Measurements from ENCODE around the gene EPN2.

Gene EPN2

GRCh38 chr17:19311016-19311415 is 73.8 kb downstream of the EPN2 start:
- ATAC-seq (replicated peaks), result no peak
- no peak for DNase-seq
- Mint-ChIP-seq H3K9me3 (no peaks in the 10 kb centered on the region), H3K27me3 (peaks cover 17 to 23% of the 10 kb centered on the region in 2 donors), H3K36me3 (peaks cover 18 to 37% of the 10 kb centered on the region in 2 donors), H3K4me1 (peaks cover 22 to 24% of the 10 kb centered on the region in 2 donors), H3K27ac (no peak overlapping the region), H3K4me3 (no peak overlapping the region)

GRCh38 chr17:19311421-19312215 is 74.5 kb downstream of the EPN2 start:
- Mint-ChIP-seq H3K27ac (no peak overlapping the region), H3K36me3 (peaks cover 18 to 37% of the 10 kb centered on the region in 2 donors), H3K4me1 (peaks cover 16 to 18% of the 10 kb centered on the region in 2 donors), H3K4me3 (no peak overlapping the region), H3K9me3 (no peaks in the 10 kb centered on the region), H3K27me3 (peaks cover 17 to 23% of the 10 kb centered on the region in 2 donors)
- no peak for DNase-seq
- ATAC-seq (replicated peaks), result no peak

GRCh38 chr17:19312406-19312805 is 75.2 kb downstream of the EPN2 start:
- ATAC-seq (replicated peaks) (no peak), DNase-seq (no peak)
- no peak overlapping the region for H3K27ac Mint-ChIP-seq
- H3K4me1 Mint-ChIP-seq, result peaks cover 13 to 14% of the 10 kb centered on the region in 2 donors
- H3K4me3 Mint-ChIP-seq, result no peak overlapping the region
- no peaks in the 10 kb centered on the region for H3K9me3 Mint-ChIP-seq
- peaks cover 17 to 24% of the 10 kb centered on the region in 2 donors for H3K27me3 Mint-ChIP-seq
- peaks cover 19 to 37% of the 10 kb centered on the region in 2 donors for H3K36me3 Mint-ChIP-seq

DNA sequence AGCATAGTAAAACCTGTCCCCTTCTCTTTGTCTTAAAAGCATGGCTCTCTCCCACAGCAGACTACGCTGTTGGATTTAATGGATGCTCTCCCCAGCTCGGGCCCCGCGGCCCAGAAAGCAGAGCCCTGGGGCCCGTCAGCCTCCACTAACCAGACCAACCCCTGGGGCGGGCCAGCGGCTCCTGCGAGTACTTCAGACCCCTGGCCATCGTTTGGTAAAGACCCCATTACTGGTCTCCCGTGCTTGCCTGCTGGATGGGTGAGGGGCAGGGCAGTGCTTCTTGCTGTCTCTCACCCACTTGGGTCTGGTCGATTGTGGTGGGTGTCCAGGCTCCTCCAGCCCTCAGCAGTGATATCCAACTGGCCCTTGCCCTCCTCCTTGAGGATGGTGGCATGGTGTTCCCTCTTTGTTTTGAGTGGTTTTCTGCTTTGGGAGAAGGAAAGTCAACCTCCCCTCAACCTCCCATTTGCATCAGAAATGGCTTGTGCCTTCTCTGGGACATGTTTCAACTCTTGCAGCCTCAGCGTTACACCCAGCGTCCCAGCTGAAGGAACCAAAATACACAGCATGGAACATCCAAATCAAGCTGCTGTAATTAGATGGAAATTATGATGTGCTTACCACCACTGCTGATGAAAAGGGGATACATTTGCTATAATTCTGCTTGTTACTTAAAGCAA is 76.0 kb downstream of the EPN2 start:
- DNase-seq, result no peak
- Mint-ChIP-seq H3K4me1 (peaks cover 5 to 8% of the 10 kb centered on the region in 2 donors), H3K27ac (no peak overlapping the region), H3K4me3 (no peak overlapping the region), H3K27me3 (peaks cover 16 to 21% of the 10 kb centered on the region in 2 donors), H3K9me3 (no peaks in the 10 kb centered on the region), H3K36me3 (peaks cover 24 to 43% of the 10 kb centered on the region in 2 donors)
- no peak for ATAC-seq (replicated peaks)

DNA sequence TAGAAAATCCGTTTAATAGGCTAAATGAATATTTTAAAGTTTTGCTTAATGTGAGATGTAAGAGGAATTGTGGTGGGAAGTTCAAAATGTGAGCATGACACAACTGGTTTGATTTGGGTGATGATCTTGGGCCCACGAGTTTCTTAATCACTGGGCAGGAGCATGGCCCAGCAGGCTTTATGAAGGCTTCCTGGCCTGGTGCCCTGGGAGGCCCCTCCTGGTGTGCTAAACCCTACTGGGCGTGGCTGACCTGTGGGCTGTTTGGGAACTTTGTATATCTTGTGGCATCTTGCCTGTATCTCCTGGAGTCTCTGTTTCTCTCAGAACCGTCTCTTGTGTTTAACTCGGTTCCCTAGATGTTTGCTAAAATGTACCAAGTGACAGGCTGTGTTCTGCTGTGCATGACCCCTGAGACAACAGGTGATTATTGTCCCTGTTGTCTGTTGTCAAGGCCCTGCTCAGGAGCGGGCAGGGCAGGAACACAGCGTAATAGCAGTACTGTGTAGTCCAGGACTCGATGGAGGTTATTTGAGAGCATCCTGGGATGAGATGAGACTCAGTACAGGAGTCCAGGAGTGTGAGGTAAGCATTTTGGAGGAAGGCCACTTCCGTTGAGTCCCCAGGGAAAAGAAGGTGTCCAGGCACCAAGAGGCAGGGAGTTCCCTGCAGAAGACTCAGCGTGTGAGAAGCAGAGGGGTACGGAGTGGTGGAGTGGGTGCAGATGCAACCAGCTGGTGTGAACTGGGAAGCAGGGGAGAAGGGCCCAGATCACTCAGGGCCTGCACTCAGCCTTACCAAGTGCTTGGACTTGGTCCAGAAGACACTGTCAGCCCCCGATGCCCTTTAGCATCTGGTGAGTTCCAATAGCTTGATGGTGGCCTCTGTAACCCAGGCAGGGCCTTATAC is 76.8 kb downstream of the EPN2 start:
- Mint-ChIP-seq H3K4me3 (no peak overlapping the region), H3K27me3 (peaks cover 13 to 18% of the 10 kb centered on the region in 2 donors), H3K36me3 (peaks cover 24 to 46% of the 10 kb centered on the region in 2 donors), H3K9me3 (no peaks in the 10 kb centered on the region), H3K27ac (no peak overlapping the region), H3K4me1 (peaks cover 0 to 6% of the 10 kb centered on the region in 2 donors)
- DNase-seq, result no peak
- no peak for ATAC-seq (replicated peaks)

DNA sequence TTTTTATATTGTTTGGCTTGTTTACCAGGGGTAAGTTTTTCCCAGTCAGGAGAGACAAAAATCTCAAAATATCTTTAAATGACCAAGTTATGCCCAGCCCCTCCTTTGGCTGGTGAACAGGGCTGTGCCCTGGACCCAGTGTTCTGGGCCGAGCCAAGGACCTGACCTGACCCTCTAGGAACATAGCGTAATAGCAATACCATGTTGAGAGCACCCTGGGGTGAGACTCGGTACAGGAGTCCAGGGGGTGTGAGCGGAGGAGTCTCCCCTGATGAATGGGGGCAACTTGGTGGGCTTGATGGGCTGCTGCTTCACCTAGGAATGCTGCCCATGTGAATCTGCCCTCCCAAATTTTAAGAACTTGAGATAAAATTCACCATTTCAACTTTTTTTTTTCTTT is 77.9 kb downstream of the EPN2 start:
- Mint-ChIP-seq H3K36me3 (peaks cover 26 to 43% of the 10 kb centered on the region in 2 donors), H3K27ac (no peak overlapping the region), H3K4me3 (no peak overlapping the region), H3K4me1 (peaks cover 0 to 1% of the 10 kb centered on the region in 2 donors), H3K27me3 (peaks cover 13 to 18% of the 10 kb centered on the region in 2 donors), H3K9me3 (no peaks in the 10 kb centered on the region)
- no peak for ATAC-seq (replicated peaks)
- DNase-seq, result no peak

DNA sequence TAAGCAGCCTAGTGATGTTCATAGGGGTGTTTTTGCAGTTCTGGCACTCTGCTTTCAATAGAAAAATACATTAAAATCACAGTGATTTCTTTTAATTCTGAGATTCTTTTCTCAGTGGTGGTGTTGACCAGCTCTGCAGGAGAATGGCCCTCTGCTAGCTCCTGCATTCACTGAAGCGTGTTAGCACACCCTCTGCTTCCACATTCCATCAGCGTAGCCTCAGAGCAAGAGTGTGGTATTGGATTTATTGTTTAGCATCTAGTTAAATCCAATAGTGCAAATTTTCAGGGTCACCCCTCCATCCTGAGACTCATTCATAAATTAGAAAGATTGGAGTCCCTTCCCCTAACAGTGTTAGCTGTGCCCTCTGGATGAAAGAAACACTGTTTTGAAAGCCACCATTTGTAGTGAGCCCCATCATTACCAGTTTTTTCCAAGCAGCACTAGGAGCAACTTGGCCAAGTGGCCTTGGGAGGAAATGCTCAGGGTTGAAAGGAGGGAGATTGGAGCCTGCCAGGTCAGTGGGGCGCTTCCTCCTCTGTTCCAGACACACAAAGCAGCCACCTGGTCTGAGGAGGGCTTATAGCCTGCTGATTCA is 79.7 kb downstream of the EPN2 start:
- H3K27ac Mint-ChIP-seq, result no peak overlapping the region
- H3K4me1 Mint-ChIP-seq, result no peaks in the 10 kb centered on the region
- H3K4me3 Mint-ChIP-seq, result no peak overlapping the region
- no peak for DNase-seq
- peaks cover 13 to 30% of the 10 kb centered on the region in 2 donors for H3K27me3 Mint-ChIP-seq
- ATAC-seq (replicated peaks), result no peak
- no peaks in the 10 kb centered on the region for H3K9me3 Mint-ChIP-seq
- H3K36me3 Mint-ChIP-seq, result peaks cover 26 to 40% of the 10 kb centered on the region in 2 donors

GRCh38 chr17:19317359-19318095 is 80.4 kb downstream of the EPN2 start:
- Mint-ChIP-seq H3K4me1 (no peaks in the 10 kb centered on the region), H3K36me3 (peaks cover 22 to 36% of the 10 kb centered on the region in 2 donors), H3K9me3 (no peaks in the 10 kb centered on the region), H3K4me3 (no peak overlapping the region), H3K27ac (no peak overlapping the region), H3K27me3 (peaks cover 9 to 30% of the 10 kb centered on the region in 2 donors)
- ATAC-seq (replicated peaks), result peak; percentile 89 to 95
- no peak for DNase-seq

GRCh38 chr17:19318611-19319010 is 81.4 kb downstream of the EPN2 start:
- H3K4me1 Mint-ChIP-seq, result no peaks in the 10 kb centered on the region
- H3K27ac Mint-ChIP-seq, result no peak overlapping the region
- no peaks in the 10 kb centered on the region for H3K9me3 Mint-ChIP-seq
- H3K36me3 Mint-ChIP-seq, result peaks cover 15 to 36% of the 10 kb centered on the region in 2 donors
- ATAC-seq (replicated peaks) (no peak), DNase-seq (no peak)
- no peak overlapping the region for H3K4me3 Mint-ChIP-seq
- peaks cover 5 to 30% of the 10 kb centered on the region in 2 donors for H3K27me3 Mint-ChIP-seq

GRCh38 chr17:19319771-19320505 is 82.8 kb downstream of the EPN2 start:
- H3K4me3 Mint-ChIP-seq, result no peak overlapping the region
- H3K36me3 Mint-ChIP-seq, result peaks cover 12 to 29% of the 10 kb centered on the region in 2 donors
- DNase-seq (no peak), ATAC-seq (replicated peaks) (no peak)
- H3K27me3 Mint-ChIP-seq, result peaks cover 0 to 20% of the 10 kb centered on the region in 2 donors
- no peaks in the 10 kb centered on the region for H3K9me3 Mint-ChIP-seq
- H3K4me1 Mint-ChIP-seq, result no peaks in the 10 kb centered on the region
- no peak overlapping the region for H3K27ac Mint-ChIP-seq

GRCh38 chr17:19320876-19321275 is 83.7 kb downstream of the EPN2 start:
- DNase-seq, result no peak
- H3K4me3 Mint-ChIP-seq, result no peak overlapping the region
- H3K9me3 Mint-ChIP-seq, result peaks cover 0 to 1% of the 10 kb centered on the region in 2 donors
- no peaks in the 10 kb centered on the region for H3K4me1 Mint-ChIP-seq
- ATAC-seq (replicated peaks), result no peak
- H3K27me3 Mint-ChIP-seq, result peaks cover 0 to 18% of the 10 kb centered on the region in 2 donors
- H3K36me3 Mint-ChIP-seq, result peaks cover 13 to 36% of the 10 kb centered on the region in 2 donors
- H3K27ac Mint-ChIP-seq, result no peak overlapping the region

- Mint-ChIP-seq H3K4me3 (no peak overlapping the region), H3K27ac (no peak overlapping the region), H3K27me3 (peaks cover 0 to 18% of the 10 kb centered on the region in 2 donors), H3K4me1 (no peaks in the 10 kb centered on the region), H3K36me3 (peaks cover 19 to 39% of the 10 kb centered on the region in 2 donors), H3K9me3 (peaks cover 0 to 5% of the 10 kb centered on the region in 2 donors)
- no peak for ATAC-seq (replicated peaks)
- no peak for DNase-seq
Measured at GRCh38 chr17:19321481-19322128, 84.4 kb downstream of the EPN2 start.

All from stimulated activated naive B cell treated with anti-CD40 and anti-IgM and Interleukin-4, amounts not matched to agents 10 μg/mL and 1 μg/mL and 100 μg/mL, for 72 hours (primary cell).